ENCODE data around the gene SETD3. TPM values are rescaled to one million over a fixed set of nuclear protein-coding genes. Genes with fewer than 3 reads are reported as not detected.

The SETD3 gene
- total and polyA plus RNA-seq, 2 experiments from 2014 or later: 40.7 to 68.0 TPM

DNA sequence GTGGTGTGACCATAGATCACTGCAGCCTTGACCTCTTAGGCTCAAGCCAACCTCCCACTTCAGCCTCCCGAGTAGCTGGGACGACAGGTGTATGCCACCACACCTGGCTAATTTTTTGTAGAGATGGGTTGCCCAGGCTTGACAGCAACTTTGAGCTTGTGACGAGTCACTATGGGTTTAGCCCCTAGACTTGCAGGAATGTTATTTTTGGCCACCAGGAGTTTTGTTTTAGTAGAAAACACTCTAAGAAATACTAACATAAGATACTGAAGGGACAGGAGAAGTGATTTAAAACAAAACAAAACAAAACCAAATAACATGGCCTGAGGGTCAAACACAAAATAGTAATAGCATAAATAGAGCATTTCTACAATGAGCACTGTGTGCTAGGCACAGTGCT, 26.4 kb downstream of the SETD3 start (continued):
- TF ChIP-seq, protein P1, sequence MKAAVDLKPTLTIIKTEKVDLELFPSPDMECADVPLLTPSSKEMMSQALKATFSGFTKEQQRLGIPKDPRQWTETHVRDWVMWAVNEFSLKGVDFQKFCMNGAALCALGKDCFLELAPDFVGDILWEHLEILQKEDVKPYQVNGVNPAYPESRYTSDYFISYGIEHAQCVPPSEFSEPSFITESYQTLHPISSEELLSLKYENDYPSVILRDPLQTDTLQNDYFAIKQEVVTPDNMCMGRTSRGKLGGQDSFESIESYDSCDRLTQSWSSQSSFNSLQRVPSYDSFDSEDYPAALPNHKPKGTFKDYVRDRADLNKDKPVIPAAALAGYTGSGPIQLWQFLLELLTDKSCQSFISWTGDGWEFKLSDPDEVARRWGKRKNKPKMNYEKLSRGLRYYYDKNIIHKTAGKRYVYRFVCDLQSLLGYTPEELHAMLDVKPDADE (IDR thresholded peaks at IDR 0.05): no peak
- TF ChIP-seq CREB1 (CRISPR knock-in tag; IDR thresholded peaks at IDR 0.05; ENCODE audit: low read depth) (no peak), ZNF331 (CRISPR knock-in tag; IDR thresholded peaks at IDR 0.05; ENCODE audit: low read depth) (no peak)

DNA sequence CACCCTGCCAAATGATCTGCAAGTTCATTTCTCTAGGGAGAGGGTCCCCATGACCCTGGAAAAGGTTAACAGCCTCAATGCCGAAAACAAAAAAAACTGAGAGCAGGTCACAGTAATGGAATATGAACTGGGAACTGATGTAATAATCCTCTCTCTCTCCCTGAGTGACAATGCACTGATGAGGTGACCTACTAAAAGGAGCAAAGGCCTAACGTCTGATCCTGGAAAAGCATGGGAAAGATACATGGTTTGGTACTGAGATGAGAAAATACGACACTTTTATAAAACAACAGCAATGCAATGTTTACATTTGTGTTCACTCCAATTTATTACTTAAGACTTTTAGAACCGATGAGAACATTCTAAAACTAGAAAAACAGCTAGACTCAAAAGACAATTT, 27.7 kb downstream of the SETD3 start:
- Histone ChIP-seq H3K27me3 (ENCODE audit: insufficient read depth) (no peaks in the 10 kb centered on the region), H3F3A (replicated peaks; ENCODE audit: low read depth) (no peaks in the 10 kb centered on the region), H3K9me2 (ENCODE audit: insufficient read depth) (no peaks in the 10 kb centered on the region), H3K4me3 (no peak overlapping the region), H3K79me2 (replicated peaks; ENCODE audit: insufficient read depth) (peaks cover 9% of the 10 kb centered on the region), H3K4me2 (no peak overlapping the region), H3K27ac (ENCODE audit: low read depth) (0 out of 2 replicates have a peak overlapping the region, but pooled peaks have one; percentile 57), H3K36me3 (ENCODE audit: insufficient read depth) (peaks cover 6% of the 10 kb centered on the region; the same call in 1 of the 2 replicates), H4K20me1 (replicated peaks; ENCODE audit: insufficient read depth) (peaks cover 5% of the 10 kb centered on the region), H2AFZ (no peak overlapping the region), H3K4me1 (ENCODE audit: insufficient read depth) (no peaks in the 10 kb centered on the region)
- H3K27me3 Mint-ChIP-seq (ENCODE audit: insufficient read depth, low read depth, poor library complexity): peaks cover 2% of the 10 kb centered on the region
- peaks cover 26% of the 10 kb centered on the region for H3K36me3 Mint-ChIP-seq (ENCODE audit: low read depth)
- no peaks in the 10 kb centered on the region for H3K9me3 Mint-ChIP-seq
- TF ChIP-seq ZNF331 (CRISPR knock-in tag; IDR thresholded peaks at IDR 0.05; ENCODE audit: low read depth) (no peak), NANOG (IDR thresholded peaks at IDR 0.05; ENCODE audit: borderline replicate concordance) (no peak), JUNB (IDR thresholded peaks at IDR 0.05; ENCODE audit: unreplicated experiment) (no peak), POLR2AphosphoS5 (IDR thresholded peaks at IDR 0.05; ENCODE audit: low read depth) (no peak), EZH2phosphoT487 (IDR thresholded peaks at IDR 0.05; ENCODE audit: unreplicated experiment) (no peak), EZH2 (IDR thresholded peaks at IDR 0.05; ENCODE audit: low read depth, unreplicated experiment) (no peak), REST (IDR thresholded peaks at IDR 0.05; ENCODE audit: unreplicated experiment) (no peak), CREB1 (CRISPR knock-in tag; IDR thresholded peaks at IDR 0.05; ENCODE audit: low read depth) (no peak), CTCF (conservative IDR thresholded peaks at IDR 0.05; ENCODE audit: low read depth in 2 of 2) (no peak), ZNF114 (CRISPR knock-in tag; IDR thresholded peaks at IDR 0.05) (no peak), STAT1 (IDR thresholded peaks at IDR 0.05; ENCODE audit: unreplicated experiment) (no peak)
- TF ChIP-seq, protein P1 (IDR thresholded peaks at IDR 0.05): no peak
- DNase-seq (ENCODE audit: low spot score) (no peak), ATAC-seq (no peak)
- H3K4me3 Mint-ChIP-seq: no peak overlapping the region
- peak overlapping the region; percentile 49 for H3K27ac Mint-ChIP-seq
- no peaks in the 10 kb centered on the region for H3K4me1 Mint-ChIP-seq
